Skeletal muscle satellite cell (primary cell): ENCODE data around the gene OTOP2. TPM values are rescaled to one million over a fixed set of nuclear protein-coding genes. Genes with fewer than 3 reads are reported as not detected.

Source experiments
- H3K27me3 ChIP-seq: 2 replicates; pipeline ENCODE4 v1.7.0; 2013; ENCODE audit warnings: low read length; ENCODE audit not compliant: control insufficient read depth, insufficient read depth
- H3K36me3 ChIP-seq: 2 replicates; pipeline ENCODE4 v1.7.0; 2013; ENCODE audit warnings: mild to moderate bottlenecking, control low read depth, low read length; ENCODE audit not compliant: insufficient read depth
- H3K4me1 ChIP-seq: 2 replicates; pipeline ENCODE4 v1.7.0; 2013; ENCODE audit warnings: low read length; ENCODE audit not compliant: control insufficient read depth, insufficient read depth
- H3K4me2 ChIP-seq: 2 replicates; pipeline ENCODE4 v1.7.0; 2013; ENCODE audit warnings: mild to moderate bottlenecking, low read length
- H3K4me3 ChIP-seq: 2 replicates; pipeline ENCODE4 v1.7.0; 2013; ENCODE audit warnings: low read length
- H3K9ac ChIP-seq: 2 replicates; pipeline ENCODE4 v1.7.0; 2013; ENCODE audit warnings: mild to moderate bottlenecking, low read depth, low read length, moderate library complexity
- H3K9me3 ChIP-seq: replicated peaks from 2 replicates; pipeline ENCODE4 v1.7.0; 2013; ENCODE audit warnings: mild to moderate bottlenecking, control low read depth, low read length
- total RNA-seq: library from RNA; depleted of rRNA; stranded (reverse); fragments of >200 nt; gene quantifications from 2 replicates; pipeline ENCODE4 v1.2.3, GENCODE V29; 2012; rRNA removed

Gene OTOP2, protein sequence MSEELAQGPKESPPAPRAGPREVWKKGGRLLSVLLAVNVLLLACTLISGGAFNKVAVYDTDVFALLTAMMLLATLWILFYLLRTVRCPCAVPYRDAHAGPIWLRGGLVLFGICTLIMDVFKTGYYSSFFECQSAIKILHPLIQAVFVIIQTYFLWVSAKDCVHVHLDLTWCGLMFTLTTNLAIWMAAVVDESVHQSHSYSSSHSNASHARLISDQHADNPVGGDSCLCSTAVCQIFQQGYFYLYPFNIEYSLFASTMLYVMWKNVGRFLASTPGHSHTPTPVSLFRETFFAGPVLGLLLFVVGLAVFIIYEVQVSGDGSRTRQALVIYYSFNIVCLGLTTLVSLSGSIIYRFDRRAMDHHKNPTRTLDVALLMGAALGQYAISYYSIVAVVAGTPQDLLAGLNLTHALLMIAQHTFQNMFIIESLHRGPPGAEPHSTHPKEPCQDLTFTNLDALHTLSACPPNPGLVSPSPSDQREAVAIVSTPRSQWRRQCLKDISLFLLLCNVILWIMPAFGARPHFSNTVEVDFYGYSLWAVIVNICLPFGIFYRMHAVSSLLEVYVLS
- total RNA-seq: not detected in 2 replicates

DNA sequence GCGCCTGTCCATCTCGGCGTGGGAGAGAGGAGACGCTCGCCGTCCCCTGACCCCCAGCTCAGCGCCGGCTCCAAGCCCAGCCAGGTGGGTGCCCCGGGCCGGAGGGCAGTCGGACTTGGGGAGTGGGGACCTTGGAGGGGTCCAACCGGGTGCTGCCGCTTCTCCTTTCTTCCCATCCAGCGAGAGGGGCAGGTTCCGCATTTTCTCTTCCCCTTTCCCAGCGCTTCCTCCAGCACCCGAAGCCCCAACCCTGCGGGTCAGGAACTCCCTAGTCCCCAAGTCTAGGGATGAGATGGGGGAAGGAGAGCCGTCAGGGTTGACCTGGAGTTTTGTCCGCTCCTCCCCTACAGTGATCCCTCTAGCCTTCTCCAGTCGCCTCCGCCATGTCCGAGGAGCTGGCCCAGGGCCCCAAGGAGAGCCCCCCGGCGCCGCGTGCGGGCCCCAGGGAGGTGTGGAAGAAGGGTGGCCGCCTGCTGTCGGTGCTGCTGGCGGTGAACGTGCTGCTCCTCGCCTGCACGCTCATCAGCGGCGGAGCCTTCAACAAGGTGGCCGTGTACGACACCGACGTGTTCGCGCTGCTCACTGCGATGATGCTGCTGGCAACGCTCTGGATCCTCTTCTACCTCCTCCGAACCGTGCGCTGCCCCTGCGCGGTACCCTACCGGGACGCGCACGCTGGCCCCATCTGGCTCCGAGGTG lies at the start of gene OTOP2:
TSS of gene OTOP2 (plus strand) at position 24 of the 699 bp plus-strand sequence. CDS start at position 384, 360 bp downstream.
- peak within 1 kb of the TSS; percentile 34 for H3K4me3 ChIP-seq
- peak within 1 kb of the TSS; percentile 71 for H3K4me2 ChIP-seq
- H3K9ac ChIP-seq: no peak within 1 kb of the TSS
- H3K9me3 ChIP-seq: no peaks in the 10 kb centered on the region
- peaks cover 78% of the 10 kb centered on the region for H3K27me3 ChIP-seq
- no peaks in the 10 kb centered on the region for H3K36me3 ChIP-seq
- H3K4me1 ChIP-seq: no peaks in the 10 kb centered on the region

DNA sequence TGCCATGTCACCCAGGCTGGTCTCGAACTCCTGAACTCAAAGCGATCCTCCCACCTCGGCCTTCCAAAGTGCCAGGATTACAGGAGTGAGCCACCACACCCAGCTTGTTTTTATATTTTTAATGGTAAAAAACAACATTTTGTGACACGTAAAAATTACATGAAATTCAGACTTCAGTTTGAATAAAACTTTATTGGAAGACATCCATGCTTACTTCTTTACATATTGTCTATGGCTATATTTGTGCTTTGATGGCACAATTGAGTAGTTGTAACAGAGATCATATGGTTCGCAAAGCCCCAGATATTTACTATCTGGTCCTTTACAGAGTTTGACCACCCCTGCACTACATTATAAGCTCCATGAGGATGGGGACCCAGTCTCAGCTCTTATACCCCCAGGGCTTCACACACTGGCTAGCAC lies 49.4 kb upstream of the OTOP2 start:
- H3K4me2 ChIP-seq: no peak overlapping the region
- peaks cover 14% of the 10 kb centered on the region for H3K27me3 ChIP-seq
- no peak overlapping the region for H3K4me3 ChIP-seq
- H3K4me1 ChIP-seq: peaks cover 15% of the 10 kb centered on the region
- no peaks in the 10 kb centered on the region for H3K9me3 ChIP-seq
- no peak overlapping the region for H3K9ac ChIP-seq
- no peaks in the 10 kb centered on the region for H3K36me3 ChIP-seq

DNA sequence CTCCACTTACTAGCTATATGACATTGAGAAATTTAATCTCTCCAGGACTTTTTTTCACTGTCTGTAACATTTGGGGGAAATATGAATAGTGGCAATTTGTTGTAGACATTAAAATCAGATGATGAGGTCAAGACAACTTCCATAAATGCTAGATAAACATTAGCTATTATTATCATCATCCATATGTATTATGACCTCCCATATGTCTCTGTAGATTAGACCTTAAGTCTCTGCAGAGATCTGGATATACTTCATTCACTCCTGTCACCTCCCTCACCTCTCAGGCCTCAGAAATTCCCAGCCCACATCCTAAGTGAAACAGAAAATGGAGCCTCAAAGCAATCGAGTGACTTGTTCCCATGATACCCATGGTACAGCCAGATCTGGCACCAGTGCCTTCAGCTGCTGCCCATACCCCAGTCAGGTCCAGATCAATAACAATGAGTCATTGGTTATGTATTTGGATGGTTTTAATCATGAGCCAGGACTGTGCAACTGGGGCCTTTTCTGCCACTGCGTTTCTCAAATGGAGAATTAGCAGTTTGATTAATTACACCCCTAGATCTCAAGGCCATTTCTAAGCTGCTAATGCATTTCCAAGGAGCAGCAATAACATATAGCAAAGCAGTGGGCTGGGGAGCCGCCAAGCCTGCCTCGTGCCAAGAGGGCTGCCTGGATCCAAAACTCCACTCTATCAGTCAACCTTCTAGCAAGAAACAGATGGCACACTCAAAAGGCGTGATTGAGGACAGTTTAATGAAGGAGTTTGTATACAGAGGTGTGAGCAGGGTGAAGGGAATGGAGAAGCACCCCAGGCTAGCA lies 48.7 kb upstream of the OTOP2 start:
- Histone ChIP-seq H3K9ac (no peak overlapping the region), H3K9me3 (no peaks in the 10 kb centered on the region), H3K36me3 (no peaks in the 10 kb centered on the region), H3K4me2 (no peak overlapping the region), H3K4me1 (peaks cover 15% of the 10 kb centered on the region), H3K27me3 (peaks cover 20% of the 10 kb centered on the region), H3K4me3 (no peak overlapping the region)

DNA sequence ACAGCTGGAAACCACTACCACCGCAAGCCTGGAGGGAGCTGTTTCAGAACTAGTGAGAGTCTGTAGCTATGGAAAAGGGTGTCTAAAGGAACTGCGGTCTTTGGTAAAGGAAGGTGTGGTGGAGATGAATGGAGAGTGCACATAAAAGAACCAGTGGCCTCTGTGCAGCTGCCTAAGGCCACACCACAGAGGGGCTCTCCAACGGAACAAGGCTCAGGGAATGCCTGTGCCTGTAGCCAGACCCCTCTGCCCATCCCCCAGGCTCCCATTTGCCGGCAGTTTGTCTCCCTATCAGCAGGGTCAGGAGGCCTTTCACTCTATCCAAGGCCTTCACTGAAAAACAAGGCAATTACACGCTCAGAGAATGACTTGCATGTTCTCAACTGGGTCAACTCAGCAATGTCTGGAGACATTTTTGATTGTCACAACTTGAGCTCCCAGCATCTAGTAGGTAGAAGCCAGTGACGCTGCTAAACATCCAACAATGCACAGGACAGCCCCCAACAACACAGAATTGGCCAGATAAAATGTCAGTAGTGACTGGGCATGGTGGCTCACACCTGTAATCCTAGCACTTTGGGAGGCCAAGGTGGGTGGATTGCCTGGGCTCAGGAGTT lies 48.0 kb upstream of the OTOP2 start:
- H3K27me3 ChIP-seq: peaks cover 27% of the 10 kb centered on the region
- no peak overlapping the region for H3K4me3 ChIP-seq
- H3K4me1 ChIP-seq: peaks cover 15% of the 10 kb centered on the region
- H3K4me2 ChIP-seq: no peak overlapping the region
- no peaks in the 10 kb centered on the region for H3K9me3 ChIP-seq
- H3K36me3 ChIP-seq: no peaks in the 10 kb centered on the region
- H3K9ac ChIP-seq: no peak overlapping the region

DNA sequence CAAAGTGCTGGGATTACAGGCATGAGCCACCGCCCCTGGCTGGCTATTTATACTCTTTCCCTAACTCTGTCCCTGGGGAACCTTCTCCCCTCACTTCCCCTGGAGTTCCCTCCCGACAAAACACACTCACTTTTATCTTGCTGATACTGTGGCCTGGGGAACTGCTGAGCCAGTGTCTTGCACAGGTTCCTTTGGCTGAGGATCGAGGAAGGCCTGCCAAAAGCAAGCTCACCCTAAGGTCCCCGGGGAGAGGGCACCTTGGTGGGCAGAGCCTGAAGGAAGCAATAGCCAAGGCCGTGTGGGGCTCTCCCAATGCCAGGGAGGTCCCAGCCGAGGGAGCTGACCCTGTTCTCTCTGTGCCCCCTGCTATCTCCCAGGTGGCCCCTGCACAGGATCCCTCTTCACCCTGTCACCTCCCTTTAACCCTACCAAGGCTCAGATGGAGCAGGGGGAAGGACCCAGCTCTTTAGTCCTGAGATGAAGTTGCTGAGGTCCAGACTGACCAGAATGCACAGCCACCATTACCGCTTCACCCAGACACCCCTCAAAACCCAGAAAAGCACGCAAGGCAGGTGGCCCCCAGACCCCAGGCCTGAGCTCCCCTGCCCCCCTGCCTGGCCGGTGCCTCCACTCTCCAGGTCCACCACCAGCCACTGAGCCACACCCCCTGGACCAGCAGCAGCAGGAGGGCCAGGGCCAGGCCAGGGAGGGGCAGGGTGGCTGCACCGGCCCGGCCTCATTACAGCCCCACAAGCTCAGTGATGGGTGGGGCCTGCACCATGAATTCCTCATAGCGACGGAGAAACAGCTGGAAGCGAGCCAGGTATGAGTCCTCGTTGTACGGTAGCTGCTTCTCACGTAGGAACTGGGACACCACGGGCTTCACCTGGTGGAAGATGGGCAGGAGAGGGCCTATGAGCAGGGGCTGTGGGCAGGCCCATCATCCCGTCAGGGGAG lies 46.2 kb upstream of the OTOP2 start:
- no peaks in the 10 kb centered on the region for H3K36me3 ChIP-seq
- no peaks in the 10 kb centered on the region for H3K9me3 ChIP-seq
- H3K9ac ChIP-seq: no peak overlapping the region
- H3K4me1 ChIP-seq: peaks cover 5% of the 10 kb centered on the region
- H3K4me3 ChIP-seq: no peak overlapping the region
- H3K4me2 ChIP-seq: no peak overlapping the region
- H3K27me3 ChIP-seq: peaks cover 38% of the 10 kb centered on the region

DNA sequence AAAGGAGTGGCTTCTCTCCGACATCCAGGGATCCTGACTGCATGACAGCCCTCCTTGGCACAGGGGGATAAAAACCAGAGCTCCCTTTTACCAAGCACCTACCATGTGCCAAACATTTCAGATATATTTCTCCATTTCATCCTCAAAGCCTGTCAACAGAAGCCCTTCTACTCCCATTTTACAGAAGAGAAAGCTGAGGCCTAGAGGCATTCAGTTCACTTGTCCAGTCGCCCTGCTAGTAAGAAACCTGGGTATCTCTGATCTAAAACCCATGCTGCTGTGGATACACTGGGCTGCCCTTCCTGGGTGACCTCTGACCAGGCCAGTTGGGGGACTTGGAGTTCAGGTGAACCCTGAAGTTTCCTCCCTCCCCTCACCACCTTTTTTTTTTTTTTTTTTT lies 45.4 kb upstream of the OTOP2 start:
- Histone ChIP-seq H3K9ac (no peak overlapping the region), H3K36me3 (no peaks in the 10 kb centered on the region), H3K27me3 (peaks cover 44% of the 10 kb centered on the region), H3K4me1 (peaks cover 5% of the 10 kb centered on the region), H3K4me3 (no peak overlapping the region), H3K9me3 (no peaks in the 10 kb centered on the region), H3K4me2 (no peak overlapping the region)

DNA sequence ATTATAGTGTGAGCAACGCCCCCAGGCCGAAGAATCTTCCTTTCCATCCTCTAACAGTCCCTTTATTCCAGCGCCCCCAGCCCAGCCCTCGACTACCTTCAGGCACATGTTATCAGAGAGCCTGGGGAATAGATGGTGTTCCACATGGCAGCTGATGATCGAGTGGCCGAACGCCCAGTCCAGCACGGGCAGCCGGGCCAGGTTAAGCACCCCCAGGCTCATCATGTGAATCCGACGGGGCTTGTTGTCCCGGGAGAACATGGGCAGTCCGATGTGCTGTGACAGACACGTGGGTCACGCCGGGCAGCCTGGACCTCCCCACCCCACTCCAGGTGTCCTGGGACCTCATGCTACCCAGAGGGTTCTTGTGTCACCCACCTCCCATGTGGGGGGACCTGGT lies 44.8 kb upstream of the OTOP2 start:
- Histone ChIP-seq H3K4me1 (no peaks in the 10 kb centered on the region), H3K36me3 (no peaks in the 10 kb centered on the region), H3K4me2 (no peak overlapping the region), H3K9me3 (no peaks in the 10 kb centered on the region), H3K9ac (no peak overlapping the region), H3K4me3 (no peak overlapping the region), H3K27me3 (peaks cover 44% of the 10 kb centered on the region)

DNA sequence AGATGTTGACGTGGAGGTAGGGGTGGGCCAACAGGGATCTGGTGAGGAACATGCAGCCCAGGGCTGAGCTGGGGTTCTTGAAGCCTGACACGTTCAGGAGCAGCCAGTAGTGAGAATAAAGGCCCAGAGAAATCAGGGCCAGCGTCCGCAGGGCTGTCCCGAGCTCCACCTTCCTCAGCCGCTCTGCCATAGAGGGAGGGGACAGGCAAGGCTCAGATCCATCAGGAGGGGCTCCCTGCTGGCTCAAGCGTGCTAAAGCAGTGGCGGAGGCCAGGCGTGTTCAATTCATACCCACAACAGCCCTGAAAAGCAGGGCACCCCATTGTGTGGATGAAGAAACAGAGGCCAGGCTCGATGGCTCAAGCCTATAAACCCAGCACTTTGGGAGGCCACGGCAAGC lies 43.0 kb upstream of the OTOP2 start:
- Histone ChIP-seq H3K4me3 (no peak overlapping the region), H3K9me3 (no peaks in the 10 kb centered on the region), H3K36me3 (no peaks in the 10 kb centered on the region), H3K9ac (no peak overlapping the region), H3K4me2 (no peak overlapping the region), H3K4me1 (no peaks in the 10 kb centered on the region), H3K27me3 (peaks cover 48% of the 10 kb centered on the region)

DNA sequence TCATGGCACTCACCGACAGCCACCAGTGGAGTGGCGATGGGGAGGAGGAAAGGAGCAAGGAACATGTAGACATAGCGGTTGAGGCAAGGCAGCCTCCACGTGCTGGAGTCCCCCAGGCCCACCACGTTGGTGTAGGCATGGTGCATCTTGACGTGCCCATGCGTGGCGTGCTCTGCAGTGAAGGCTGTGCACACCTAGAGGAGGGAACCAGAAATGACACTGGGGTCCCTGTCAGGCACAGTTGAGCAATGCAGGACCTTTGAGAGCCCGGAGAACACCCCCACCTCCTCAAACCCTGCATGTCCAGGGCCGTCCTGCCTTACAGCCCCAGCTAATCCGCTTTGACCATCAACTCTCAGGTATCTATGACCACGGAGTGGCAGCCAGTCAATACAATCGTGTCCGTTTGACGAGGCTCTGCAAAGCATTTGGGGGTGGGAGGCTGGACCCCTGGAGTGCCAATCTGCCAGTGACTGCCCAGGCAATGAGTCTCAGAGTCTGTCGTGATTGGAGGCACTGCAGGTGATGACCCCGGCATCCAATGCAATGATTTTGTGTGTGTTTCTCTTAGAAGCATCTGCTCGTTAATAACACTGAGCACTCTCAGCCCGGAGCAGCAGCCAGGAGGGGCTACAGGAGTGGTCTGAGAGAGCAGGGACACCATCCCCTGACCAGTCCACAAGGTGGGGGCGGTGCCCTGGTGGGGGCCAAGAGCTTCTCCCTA lies 41.4 kb upstream of the OTOP2 start:
- peaks cover 57% of the 10 kb centered on the region for H3K27me3 ChIP-seq
- H3K36me3 ChIP-seq: no peaks in the 10 kb centered on the region
- H3K4me2 ChIP-seq: no peak overlapping the region
- H3K9ac ChIP-seq: no peak overlapping the region
- no peak overlapping the region for H3K4me3 ChIP-seq
- H3K9me3 ChIP-seq: no peaks in the 10 kb centered on the region
- no peaks in the 10 kb centered on the region for H3K4me1 ChIP-seq
